HG03060 (cell line): ENCODE results near the gene TNFSF11.

Source experiments
- ATAC-seq: cut with Tn5 transposase; IDR thresholded peaks from one replicate; pipeline ENCODE4 v1.9.1; 2021; ENCODE audit warnings: low read depth, moderate number of reproducible peaks; ENCODE audit not compliant: unreplicated experiment

The TNFSF11 gene

GRCh38 chr13:42651936-42652641, 78.1 kb downstream of the TNFSF11 start:
- ATAC-seq, result no peak

- no peak for ATAC-seq
Observed at GRCh38 chr13:42652642-42653415, 78.9 kb downstream of the TNFSF11 start.

- no peak for ATAC-seq
Observed at GRCh38 chr13:42653679-42654078, 79.7 kb downstream of the TNFSF11 start.

- ATAC-seq, result no peak
Observed at GRCh38 chr13:42654212-42654611, 80.3 kb downstream of the TNFSF11 start.

- no peak for ATAC-seq
Observed at GRCh38 chr13:42654722-42655121, 80.8 kb downstream of the TNFSF11 start.

- no peak for ATAC-seq
Observed at GRCh38 chr13:42656161-42656560, 82.2 kb downstream of the TNFSF11 start.

GRCh38 chr13:42656958-42657357, 83.0 kb downstream of the TNFSF11 start:
- ATAC-seq, result no peak
